Kidney (tissue), 14 donors: Measurements from ENCODE around the gene EPS8L2. TPM values are rescaled to one million over a fixed set of nuclear protein-coding genes. Genes with fewer than 3 reads are reported as not detected.

Source experiments
- DNase-seq, 5 donors: peaks; one replicate each; pipeline ENCODE4 v3.0.0-alpha.2; 2013 to 2020
- FAIRE-seq: peaks from 2 replicates; lab custom pipeline; 2012; peaks lifted over from hg19 to GRCh38; lab: Jason Lieb, UNC
- H3K27ac ChIP-seq, 2 donors: one replicate each; pipeline ENCODE4 v1.7.0; 2013; ENCODE audit warnings: low read depth in 2 of 2, low read length in 2 of 2, inconsistent platforms in 1 of 2
- H3K27me3 ChIP-seq: one replicate; pipeline ENCODE4 v1.7.1; 2013; ENCODE audit warnings: low read length, inconsistent platforms; ENCODE audit not compliant: control insufficient read depth, insufficient read depth
- H3K36me3 ChIP-seq, 3 donors: one replicate each; pipeline versions ENCODE4 v1.7.0 to v1.7.1; 2013; ENCODE audit warnings: low read length in 3 of 3, control low read depth in 1 of 3, inconsistent platforms in 1 of 3; ENCODE audit not compliant: insufficient read depth in 3 of 3, control insufficient read depth in 2 of 3
- H3K4me1 ChIP-seq, 3 donors: one replicate each; pipeline versions ENCODE4 v1.7.0 to v1.7.1; 2013; ENCODE audit warnings: low read length in 3 of 3, inconsistent platforms in 1 of 3, low read depth in 1 of 3; ENCODE audit not compliant: control insufficient read depth in 2 of 3, insufficient read depth in 2 of 3
- H3K4me3 ChIP-seq, 3 donors: one replicate each; pipeline versions ENCODE4 v1.7.0 to v1.8.1; 2013; ENCODE audit warnings: low read length in 3 of 3, control low read depth in 1 of 3, inconsistent platforms in 1 of 3
- H3K9ac ChIP-seq, 3 donors: one replicate each; pipeline versions ENCODE4 v1.7.0 to v1.7.1; 2013; ENCODE audit warnings: low read length in 3 of 3, control low read depth in 1 of 3, inconsistent platforms in 1 of 3
- H3K9me3 ChIP-seq, 3 donors: one replicate each; pipeline versions ENCODE4 v1.7.0 to v1.7.1; 2013; ENCODE audit warnings: low read length in 3 of 3, control low read depth in 1 of 3, inconsistent platforms in 1 of 3; ENCODE audit not compliant: control insufficient read depth in 2 of 3, insufficient read depth in 1 of 3
- intact Hi-C: fragments of 100-400 bp; cut with DNase I; formaldehyde crosslinking; loops from one replicate; pipeline ENCODE4 v1.11.1; 2022
- polyA plus RNA-seq: library from polyadenylated mRNA; stranded (reverse); fragments of 350-450 nt; fragmentation: Illumina TruSeq; extraction: RNeasy Lipid Tissue Mini Kit (QIAGEN cat#74804); gene quantifications from one replicate; pipeline ENCODE4 v1.2.3, GENCODE V29; 2014; ENCODE audit warnings: low read depth, low replicate concordance; ENCODE audit not compliant: insufficient read depth
- total RNA-seq: library from RNA; stranded (reverse); fragmentation: NEBNext Ultra II Directional; extraction: Animal tissue kit (Norgen Biotek cat#: 25700); gene quantifications from one replicate; pipeline ENCODE4 v1.2.1, GENCODE V29; 2021
- TF ChIP-seq, protein P1 (sequence below): IDR thresholded peaks from 3 replicates; pipeline ENCODE4 v1.5.1; 2012; ENCODE audit warnings: mild to moderate bottlenecking, moderate library complexity, borderline replicate concordance; ENCODE audit not compliant: insufficient read depth; ENCODE audit errors: extremely low read depth
- donor health status: control.
- donor health status: control.
- donor health status: control.
- donor health status: control.
- donor health status: control.
- donor health status: DM: yes; HTN: yes; CAD: no.
- donor health status: Normal renal cell carcinoma (clear cell type).

EPS8L2 gene
- total and polyA plus RNA-seq, 2 donors from 2014 or later = 199 to 287 TPM

DNA sequence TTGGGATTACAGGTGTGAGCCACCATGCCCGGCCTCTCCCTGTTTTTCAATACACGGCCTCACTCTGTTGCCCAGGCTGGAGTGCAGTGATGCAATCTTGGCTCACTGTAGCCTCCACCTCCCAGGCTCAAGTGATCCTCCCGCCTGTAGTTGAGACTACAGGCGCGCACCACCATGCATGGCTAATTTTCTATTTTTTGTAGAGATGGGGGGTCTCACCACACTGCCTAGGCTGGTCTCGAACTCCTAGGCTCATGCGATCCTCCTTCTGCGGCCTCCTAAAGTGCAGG is 59.7 kb downstream of the EPS8L2 start:
- Histone ChIP-seq H3K9me3 (no peaks in the 10 kb centered on the region), H3K27ac (no peak overlapping the region), H3K4me1 (peaks cover 0 to 2% (median 0%) of the 10 kb centered on the region in 3 donors), H3K27me3 (no peaks in the 10 kb centered on the region), H3K36me3 (peaks cover 0 to 31% (median 16%) of the 10 kb centered on the region in 3 donors), H3K4me3 (no peak overlapping the region), H3K9ac (no peak overlapping the region)
- TF ChIP-seq, protein P1, sequence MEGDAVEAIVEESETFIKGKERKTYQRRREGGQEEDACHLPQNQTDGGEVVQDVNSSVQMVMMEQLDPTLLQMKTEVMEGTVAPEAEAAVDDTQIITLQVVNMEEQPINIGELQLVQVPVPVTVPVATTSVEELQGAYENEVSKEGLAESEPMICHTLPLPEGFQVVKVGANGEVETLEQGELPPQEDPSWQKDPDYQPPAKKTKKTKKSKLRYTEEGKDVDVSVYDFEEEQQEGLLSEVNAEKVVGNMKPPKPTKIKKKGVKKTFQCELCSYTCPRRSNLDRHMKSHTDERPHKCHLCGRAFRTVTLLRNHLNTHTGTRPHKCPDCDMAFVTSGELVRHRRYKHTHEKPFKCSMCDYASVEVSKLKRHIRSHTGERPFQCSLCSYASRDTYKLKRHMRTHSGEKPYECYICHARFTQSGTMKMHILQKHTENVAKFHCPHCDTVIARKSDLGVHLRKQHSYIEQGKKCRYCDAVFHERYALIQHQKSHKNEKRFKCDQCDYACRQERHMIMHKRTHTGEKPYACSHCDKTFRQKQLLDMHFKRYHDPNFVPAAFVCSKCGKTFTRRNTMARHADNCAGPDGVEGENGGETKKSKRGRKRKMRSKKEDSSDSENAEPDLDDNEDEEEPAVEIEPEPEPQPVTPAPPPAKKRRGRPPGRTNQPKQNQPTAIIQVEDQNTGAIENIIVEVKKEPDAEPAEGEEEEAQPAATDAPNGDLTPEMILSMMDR = no peak
- intact Hi-C loops = no loop called here
- no peak for DNase-seq
- FAIRE-seq = no peak

DNA sequence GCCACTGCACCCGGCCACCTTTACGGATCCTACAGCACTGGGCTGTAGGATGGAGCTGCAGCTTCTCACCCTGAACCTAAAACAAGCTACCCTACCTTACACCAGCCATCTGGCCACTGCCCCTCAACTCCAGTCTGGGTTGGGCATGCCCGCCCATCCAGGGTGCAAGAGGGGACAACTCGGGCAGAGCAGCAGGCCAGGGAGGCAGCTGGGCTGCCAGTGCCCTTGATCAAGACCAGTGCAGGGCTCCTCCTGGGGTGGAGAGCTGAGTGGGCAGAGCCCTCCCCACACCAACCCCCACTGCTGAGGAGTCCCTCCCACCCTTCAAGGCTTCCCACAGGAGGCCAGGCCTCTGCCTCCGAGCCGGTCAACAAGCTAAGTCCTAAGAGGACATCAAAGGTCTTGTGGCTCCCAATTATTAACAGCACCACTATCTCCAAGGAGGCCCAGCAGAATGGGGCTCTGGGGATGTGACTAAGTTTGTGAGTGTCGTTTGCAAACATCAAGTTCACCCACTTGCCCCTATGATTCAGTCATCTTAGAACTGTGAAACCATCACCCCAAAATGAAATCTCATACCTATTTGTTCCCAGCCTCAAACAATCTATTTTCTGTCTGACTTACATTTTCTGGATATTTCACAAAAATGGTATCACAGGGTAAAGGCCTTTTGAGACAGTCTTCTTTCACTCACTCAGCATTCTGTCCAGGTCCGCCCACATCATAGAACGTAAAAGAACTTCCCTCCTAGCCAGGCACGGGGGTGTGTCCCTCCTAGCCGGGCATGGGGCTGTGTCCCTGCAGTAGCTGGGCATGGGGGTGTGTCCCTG is 60.3 kb downstream of the EPS8L2 start:
- Histone ChIP-seq H3K9me3 (no peaks in the 10 kb centered on the region), H3K4me1 (peaks cover 0 to 2% (median 0%) of the 10 kb centered on the region in 3 donors), H3K9ac (no peak overlapping the region), H3K4me3 (no peak overlapping the region), H3K27me3 (no peaks in the 10 kb centered on the region), H3K36me3 (peaks cover 0 to 30% (median 19%) of the 10 kb centered on the region in 3 donors), H3K27ac (no peak overlapping the region)
- DNase-seq = no peak
- intact Hi-C loops = no loop called here
- FAIRE-seq = no peak
- TF ChIP-seq, protein P1 = no peak

DNA sequence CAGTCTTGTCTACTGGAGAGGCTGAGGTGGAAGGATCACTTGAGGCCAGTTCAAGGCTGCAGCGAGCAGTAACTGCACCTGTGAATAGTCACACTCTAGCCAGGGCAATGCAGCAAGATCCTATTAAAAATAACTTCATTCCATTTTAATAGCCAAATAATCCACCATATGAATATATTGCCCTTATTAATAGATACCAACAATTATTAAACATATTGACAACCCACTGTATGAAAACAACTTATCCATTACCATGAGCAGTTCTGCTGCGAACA is 60.8 kb downstream of the EPS8L2 start:
- H3K27ac ChIP-seq = no peak overlapping the region
- TF ChIP-seq, protein P1 = no peak
- no peak overlapping the region for H3K9ac ChIP-seq
- DNase-seq = no peak
- H3K4me1 ChIP-seq = peaks cover 0 to 2% (median 0%) of the 10 kb centered on the region in 3 donors
- intact Hi-C loops = no loop called here
- no peaks in the 10 kb centered on the region for H3K27me3 ChIP-seq
- H3K9me3 ChIP-seq = no peaks in the 10 kb centered on the region
- no peak overlapping the region for H3K4me3 ChIP-seq
- FAIRE-seq = no peak
- peaks cover 0 to 25% (median 15%) of the 10 kb centered on the region in 3 donors for H3K36me3 ChIP-seq
